ENCODE data around the gene RBM19.
"Not testable (repeated sequence)": the region's sequence is repeated elsewhere in the genome, so short reads cannot be mapped to it uniquely, and the experiment has no call there.

The RBM19 gene

DNA sequence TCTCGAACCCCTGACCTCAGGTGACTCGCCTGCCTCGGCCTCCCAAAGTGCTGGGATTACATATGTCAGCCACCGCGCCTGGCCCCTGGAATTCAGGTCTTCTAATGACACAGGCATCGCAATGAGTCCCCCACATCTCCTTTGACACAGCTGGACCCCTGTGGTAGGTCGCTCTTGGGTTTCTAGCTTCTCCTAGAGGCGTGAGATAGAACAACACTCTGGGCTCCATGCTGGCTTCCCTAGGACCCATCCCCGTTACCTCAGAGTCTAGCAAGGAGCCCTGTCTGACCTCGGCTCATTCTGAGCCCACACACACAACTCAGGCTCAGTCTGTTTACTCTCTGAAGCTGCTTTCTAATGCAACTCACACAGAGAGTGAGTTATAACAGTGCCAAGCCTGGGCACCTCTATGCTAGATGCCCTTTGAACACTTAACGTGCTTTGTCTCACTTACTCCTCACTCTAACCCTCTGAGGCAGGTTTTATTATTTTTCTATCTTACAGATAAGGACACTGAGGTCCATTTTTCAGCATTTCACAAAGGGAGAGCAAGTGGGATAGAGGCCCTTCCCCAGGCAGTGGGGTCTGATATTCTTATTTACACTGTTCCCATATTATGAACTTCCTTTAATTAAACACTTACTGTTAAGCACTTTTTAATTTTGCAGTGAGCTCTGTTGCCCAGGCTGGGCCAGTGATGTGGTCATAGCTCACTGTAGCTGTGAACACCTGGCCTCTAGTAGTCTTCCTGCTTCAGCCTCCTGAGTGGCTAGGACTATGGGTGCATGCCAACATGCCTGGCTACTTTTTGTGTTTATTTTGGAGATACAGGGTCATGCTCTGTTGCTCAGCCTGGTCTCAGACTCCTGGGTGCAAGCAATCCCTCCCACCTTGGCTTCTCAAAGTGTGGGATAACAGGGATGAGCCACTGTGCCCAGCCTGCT lies 40.6 kb upstream of the RBM19 start:
- DNase-seq (ENCODE audit: low read depth in 2 of 2), result no peak
- H3K4me3 ChIP-seq (replicated peaks in 1 of 2; ENCODE audit: low read depth in 2 of 2, low read length in 2 of 2), result no peak overlapping the region
- TF ChIP-seq, protein P1, sequence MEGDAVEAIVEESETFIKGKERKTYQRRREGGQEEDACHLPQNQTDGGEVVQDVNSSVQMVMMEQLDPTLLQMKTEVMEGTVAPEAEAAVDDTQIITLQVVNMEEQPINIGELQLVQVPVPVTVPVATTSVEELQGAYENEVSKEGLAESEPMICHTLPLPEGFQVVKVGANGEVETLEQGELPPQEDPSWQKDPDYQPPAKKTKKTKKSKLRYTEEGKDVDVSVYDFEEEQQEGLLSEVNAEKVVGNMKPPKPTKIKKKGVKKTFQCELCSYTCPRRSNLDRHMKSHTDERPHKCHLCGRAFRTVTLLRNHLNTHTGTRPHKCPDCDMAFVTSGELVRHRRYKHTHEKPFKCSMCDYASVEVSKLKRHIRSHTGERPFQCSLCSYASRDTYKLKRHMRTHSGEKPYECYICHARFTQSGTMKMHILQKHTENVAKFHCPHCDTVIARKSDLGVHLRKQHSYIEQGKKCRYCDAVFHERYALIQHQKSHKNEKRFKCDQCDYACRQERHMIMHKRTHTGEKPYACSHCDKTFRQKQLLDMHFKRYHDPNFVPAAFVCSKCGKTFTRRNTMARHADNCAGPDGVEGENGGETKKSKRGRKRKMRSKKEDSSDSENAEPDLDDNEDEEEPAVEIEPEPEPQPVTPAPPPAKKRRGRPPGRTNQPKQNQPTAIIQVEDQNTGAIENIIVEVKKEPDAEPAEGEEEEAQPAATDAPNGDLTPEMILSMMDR (IDR thresholded peaks at IDR 0.05; ENCODE audit: low read depth, low read length), result no peak

DNA sequence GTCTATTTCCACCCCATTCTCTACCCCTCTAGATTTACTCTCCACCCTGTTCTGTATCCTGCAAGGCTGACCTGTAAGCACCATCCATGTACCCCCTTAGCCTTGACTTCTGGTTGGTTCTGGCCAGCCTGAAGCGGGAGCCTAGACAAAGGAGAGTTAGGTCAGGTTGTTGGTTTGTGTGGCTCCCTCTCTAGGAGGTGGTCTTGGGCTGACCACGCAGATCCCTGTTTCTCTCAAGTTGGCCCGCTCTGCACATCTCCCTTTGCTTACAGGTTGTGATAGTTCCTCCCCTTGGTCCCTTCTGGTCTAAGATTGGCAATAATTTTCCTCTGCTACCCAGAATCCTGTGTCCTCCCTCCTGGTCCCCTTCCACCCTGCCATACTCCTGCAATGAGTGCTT lies 38.3 kb upstream of the RBM19 start:
- no peak overlapping the region for H3K4me3 ChIP-seq (replicated peaks in 1 of 2; ENCODE audit: low read depth in 2 of 2, low read length in 2 of 2)
- DNase-seq (ENCODE audit: low read depth in 2 of 2), result no peak
- TF ChIP-seq, protein P1 (IDR thresholded peaks at IDR 0.05; ENCODE audit: low read depth, low read length), result no peak

DNA sequence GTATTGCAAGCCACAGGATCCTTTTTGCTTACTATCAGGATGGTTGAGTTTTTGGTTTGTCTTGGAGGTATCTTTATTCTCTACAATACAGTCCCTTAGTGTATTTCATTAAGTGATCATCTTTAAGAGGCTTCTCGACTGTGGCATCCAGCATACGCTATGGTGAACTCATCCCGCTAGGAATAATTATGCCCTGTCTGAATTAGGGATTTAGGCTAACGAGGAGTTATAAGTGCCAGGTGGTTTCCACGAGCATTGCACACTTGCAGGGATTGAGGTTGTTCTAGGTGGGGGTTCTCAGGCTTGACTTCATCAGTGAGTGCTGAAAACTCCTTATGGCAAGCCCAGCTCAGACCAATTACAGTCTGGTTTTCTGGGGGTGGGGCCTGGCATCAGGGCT lies 37.2 kb upstream of the RBM19 start:
- no peak overlapping the region for H3K4me3 ChIP-seq (replicated peaks in 1 of 2; ENCODE audit: low read depth in 2 of 2, low read length in 2 of 2)
- TF ChIP-seq, protein P1 (IDR thresholded peaks at IDR 0.05; ENCODE audit: low read depth, low read length), result no peak
- no peak for DNase-seq (ENCODE audit: low read depth in 2 of 2)

DNA sequence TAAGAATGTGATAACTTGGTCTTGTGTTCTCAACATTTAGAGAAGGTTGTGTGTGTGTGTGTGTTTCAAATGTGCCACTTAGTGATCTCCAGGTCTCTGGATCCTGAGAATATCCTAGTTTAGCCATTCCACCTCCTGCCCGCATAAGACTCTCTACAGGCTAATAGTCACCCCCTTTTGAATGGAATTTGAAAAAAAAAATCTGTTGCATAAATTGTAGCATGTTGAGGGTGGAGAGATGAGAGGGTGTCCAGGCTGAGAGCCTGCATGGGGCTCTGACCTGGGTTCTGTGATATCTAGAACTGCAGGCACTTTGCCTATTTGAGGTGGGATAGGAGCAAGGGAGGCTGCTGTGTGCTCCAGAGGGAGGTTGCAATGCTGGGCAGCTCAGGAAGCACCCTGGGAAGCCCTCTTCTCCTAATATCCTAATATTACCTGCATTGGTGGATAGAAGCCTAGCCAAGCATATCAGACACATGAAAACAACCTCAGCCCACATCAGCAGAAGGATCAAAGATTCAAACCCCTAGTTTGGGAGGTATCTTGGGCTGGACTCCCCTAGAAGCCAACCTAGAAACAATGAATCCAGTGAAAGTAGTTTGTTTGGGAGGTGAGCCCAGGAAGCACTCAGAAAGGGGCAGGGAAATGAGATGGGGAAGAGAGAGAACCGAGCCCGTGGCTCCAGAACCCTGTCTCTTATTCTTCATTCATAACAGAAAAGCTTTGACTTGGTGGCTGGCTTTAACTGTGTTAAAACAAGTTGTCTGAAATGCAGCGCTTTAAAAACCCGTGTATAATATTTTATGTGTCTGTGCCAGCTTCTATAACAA lies 35.6 kb upstream of the RBM19 start:
- DNase-seq (ENCODE audit: low read depth in 2 of 2), result no peak
- TF ChIP-seq, protein P1 (IDR thresholded peaks at IDR 0.05; ENCODE audit: low read depth, low read length), result no peak
- no peak overlapping the region for H3K4me3 ChIP-seq (replicated peaks in 1 of 2; ENCODE audit: low read depth in 2 of 2, low read length in 2 of 2)

DNA sequence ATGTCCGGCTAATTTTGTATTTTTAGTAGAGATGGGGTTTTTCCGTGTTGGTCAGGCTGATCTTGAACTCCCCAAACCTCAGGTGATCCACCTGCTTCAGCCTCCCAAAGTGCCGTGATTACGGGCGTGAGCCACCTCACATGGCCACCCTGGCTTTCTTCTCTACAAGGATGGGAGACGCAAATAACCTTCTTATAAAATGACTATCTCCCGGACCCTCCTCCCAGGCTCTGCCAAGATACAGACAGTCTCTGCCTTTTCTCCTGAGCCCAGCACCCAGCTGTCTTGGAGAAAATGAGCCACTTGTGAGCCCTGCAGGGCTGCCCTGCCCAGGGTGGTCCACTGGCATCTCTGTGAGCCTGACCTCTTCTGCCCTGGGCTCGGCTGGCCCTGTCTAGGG lies 34.7 kb upstream of the RBM19 start:
- TF ChIP-seq, protein P1 (IDR thresholded peaks at IDR 0.05; ENCODE audit: low read depth, low read length), result no peak
- no peak for DNase-seq (ENCODE audit: low read depth in 2 of 2)
- H3K4me3 ChIP-seq (replicated peaks in 1 of 2; ENCODE audit: low read depth in 2 of 2, low read length in 2 of 2), result no peak overlapping the region

DNA sequence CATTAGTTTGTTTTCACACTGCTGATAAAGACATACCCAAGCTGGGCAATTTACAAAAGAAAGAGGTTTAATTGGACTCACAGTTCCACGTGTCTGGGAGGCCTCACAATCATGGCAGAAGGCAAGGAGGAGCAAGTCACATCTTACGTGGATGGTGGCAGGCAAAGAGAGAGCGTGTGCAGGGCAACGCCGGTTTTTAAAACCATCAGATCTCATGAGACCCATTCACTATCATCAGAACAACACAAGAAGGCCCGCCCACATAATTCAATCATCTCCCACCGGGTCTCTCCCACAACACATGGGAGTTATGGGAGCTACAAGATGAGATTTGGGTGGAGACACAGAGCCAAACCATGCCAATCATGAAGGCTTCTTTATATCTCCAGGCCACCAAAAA lies 34.1 kb upstream of the RBM19 start:
- H3K4me3 ChIP-seq (replicated peaks in 1 of 2; ENCODE audit: low read depth in 2 of 2, low read length in 2 of 2); DNase-seq (ENCODE audit: low read depth in 2 of 2): not testable (repeated sequence)

DNA sequence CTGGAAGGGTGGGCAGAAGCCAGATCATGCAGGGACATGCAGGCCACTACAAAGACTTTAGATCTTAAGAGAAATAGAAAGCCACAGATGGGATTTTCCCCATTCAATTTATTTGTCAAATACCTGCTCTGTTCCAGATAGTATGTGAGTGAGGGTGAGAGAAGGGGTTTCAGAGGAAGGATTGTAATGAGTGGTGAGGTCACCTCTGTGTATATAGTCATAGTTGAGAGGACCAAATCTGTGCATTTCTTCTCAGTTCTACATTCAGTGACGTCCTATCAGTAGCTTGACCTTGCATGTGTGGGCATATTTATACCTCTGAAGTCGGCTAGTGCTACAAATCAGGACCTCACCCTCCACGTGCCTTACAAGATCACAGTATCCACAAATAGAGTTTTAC lies 31.2 kb upstream of the RBM19 start:
- DNase-seq (ENCODE audit: low read depth in 2 of 2), result no peak
- H3K4me3 ChIP-seq (replicated peaks in 1 of 2; ENCODE audit: low read depth in 2 of 2, low read length in 2 of 2), result no peak overlapping the region
- TF ChIP-seq, protein P1 (IDR thresholded peaks at IDR 0.05; ENCODE audit: low read depth, low read length), result no peak
